WERI-Rb-1 (cell line): ENCODE results near the gene NRG3.

ENCODE experiments used
- DNase-seq: peaks from one replicate; pipeline ENCODE4 v3.0.0-alpha.2; 2020
- H3K27ac ChIP-seq: fragments of 250-450 bp; sonication (Bioruptor Pico); 2 replicates; pipeline ENCODE4 v1.5.1; 2020; ENCODE audit warnings: mild to moderate bottlenecking, moderate library complexity
- H3K27me3 ChIP-seq: fragments of 250-450 bp; sonication (Bioruptor Pico); 2 replicates; pipeline ENCODE4 v1.5.1; 2021; ENCODE audit warnings: mild to moderate bottlenecking, low read depth, moderate library complexity; ENCODE audit not compliant: insufficient read depth, severe bottlenecking
- H3K36me3 ChIP-seq: fragments of 250-450 bp; sonication (Bioruptor Pico); 2 replicates; pipeline ENCODE4 v1.5.1; 2020; ENCODE audit warnings: mild to moderate bottlenecking, moderate library complexity
- H3K4me3 ChIP-seq: 2 replicates; pipeline ENCODE4 v1.5.1; 2011; ENCODE audit warnings: low read depth, mild to moderate bottlenecking, control low read depth, low read length
- H3K9me3 ChIP-seq: fragments of 250-450 bp; sonication (Bioruptor Pico); 2 replicates; pipeline ENCODE4 v1.5.1; 2021; ENCODE audit warnings: mild to moderate bottlenecking, moderate library complexity; ENCODE audit not compliant: severe bottlenecking
- TF ChIP-seq, protein P1 (sequence below): IDR thresholded peaks from 2 replicates; pipeline ENCODE4 v1.5.1; 2011; ENCODE audit warnings: low read depth, mild to moderate bottlenecking, control low read depth, inconsistent platforms, low read length

The NRG3 gene

GRCh38 chr10:81885491-81885890 is 10.5 kb downstream of the NRG3 start:
- no peak overlapping the region for H3K4me3 ChIP-seq
- no peak for DNase-seq
- H3K9me3 ChIP-seq, result no peaks in the 10 kb centered on the region
- H3K27me3 ChIP-seq, result no peaks in the 10 kb centered on the region
- TF ChIP-seq, protein P1, sequence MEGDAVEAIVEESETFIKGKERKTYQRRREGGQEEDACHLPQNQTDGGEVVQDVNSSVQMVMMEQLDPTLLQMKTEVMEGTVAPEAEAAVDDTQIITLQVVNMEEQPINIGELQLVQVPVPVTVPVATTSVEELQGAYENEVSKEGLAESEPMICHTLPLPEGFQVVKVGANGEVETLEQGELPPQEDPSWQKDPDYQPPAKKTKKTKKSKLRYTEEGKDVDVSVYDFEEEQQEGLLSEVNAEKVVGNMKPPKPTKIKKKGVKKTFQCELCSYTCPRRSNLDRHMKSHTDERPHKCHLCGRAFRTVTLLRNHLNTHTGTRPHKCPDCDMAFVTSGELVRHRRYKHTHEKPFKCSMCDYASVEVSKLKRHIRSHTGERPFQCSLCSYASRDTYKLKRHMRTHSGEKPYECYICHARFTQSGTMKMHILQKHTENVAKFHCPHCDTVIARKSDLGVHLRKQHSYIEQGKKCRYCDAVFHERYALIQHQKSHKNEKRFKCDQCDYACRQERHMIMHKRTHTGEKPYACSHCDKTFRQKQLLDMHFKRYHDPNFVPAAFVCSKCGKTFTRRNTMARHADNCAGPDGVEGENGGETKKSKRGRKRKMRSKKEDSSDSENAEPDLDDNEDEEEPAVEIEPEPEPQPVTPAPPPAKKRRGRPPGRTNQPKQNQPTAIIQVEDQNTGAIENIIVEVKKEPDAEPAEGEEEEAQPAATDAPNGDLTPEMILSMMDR, result no peak
- H3K27ac ChIP-seq, result no peak overlapping the region
- no peaks in the 10 kb centered on the region for H3K36me3 ChIP-seq

DNA sequence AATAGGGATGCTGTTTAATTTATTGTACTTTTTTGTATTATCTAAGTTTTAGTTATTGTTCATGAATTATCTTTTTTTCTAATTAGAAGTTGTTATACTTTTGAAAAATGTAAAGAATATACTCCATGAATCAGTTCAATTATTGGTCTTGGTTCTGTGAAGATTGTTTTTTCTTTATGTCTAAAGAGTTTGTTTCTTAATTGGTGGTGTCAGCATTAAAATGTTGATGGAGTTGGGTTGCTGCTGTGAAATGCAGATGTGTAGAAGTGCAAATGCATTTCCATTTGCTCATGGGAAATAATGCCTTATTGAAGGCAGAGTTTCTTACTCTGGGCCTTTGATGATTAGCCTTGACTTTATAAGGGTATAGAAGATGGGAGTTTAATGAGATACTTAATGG is 11.9 kb downstream of the NRG3 start:
- H3K9me3 ChIP-seq, result no peaks in the 10 kb centered on the region
- H3K36me3 ChIP-seq, result no peaks in the 10 kb centered on the region
- TF ChIP-seq, protein P1, result no peak
- H3K27ac ChIP-seq, result no peak overlapping the region
- H3K4me3 ChIP-seq, result no peak overlapping the region
- H3K27me3 ChIP-seq, result no peaks in the 10 kb centered on the region
- no peak for DNase-seq

DNA sequence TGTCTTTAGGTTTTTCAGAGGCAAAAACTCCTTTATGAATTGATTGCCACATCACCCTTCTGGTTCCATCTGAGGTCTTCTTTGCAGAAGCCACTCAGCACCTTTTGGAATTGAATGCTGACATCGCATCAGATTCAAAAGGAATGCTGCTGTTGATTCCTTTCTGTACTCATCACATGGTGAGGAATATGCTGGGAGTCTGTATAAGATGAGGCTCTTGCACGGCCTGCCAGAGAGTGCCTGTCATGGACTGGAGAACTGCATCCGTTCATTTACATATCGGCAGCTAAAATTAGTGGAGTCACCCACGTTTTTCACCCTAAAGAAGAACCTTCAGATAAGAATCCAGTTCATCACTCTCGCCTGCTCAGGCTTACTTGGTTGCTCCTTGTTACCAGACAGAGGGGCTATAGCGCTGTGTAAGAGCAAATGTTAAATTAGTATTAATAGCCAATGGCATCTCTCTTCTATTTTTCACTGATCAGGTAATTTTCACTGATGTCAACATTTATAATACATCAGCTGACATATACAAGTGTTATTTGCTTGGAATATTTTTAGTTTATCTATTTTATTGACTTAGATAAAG is 14.3 kb downstream of the NRG3 start:
- H3K27me3 ChIP-seq, result no peaks in the 10 kb centered on the region
- no peaks in the 10 kb centered on the region for H3K9me3 ChIP-seq
- TF ChIP-seq, protein P1, result no peak
- H3K36me3 ChIP-seq, result no peaks in the 10 kb centered on the region
- H3K4me3 ChIP-seq, result no peak overlapping the region
- DNase-seq, result no peak
- H3K27ac ChIP-seq, result no peak overlapping the region

GRCh38 chr10:81894616-81895015 is 19.6 kb downstream of the NRG3 start:
- H3K4me3 ChIP-seq, result no peak overlapping the region
- no peak for DNase-seq
- TF ChIP-seq, protein P1, result no peak
- H3K9me3 ChIP-seq, result no peaks in the 10 kb centered on the region
- H3K27me3 ChIP-seq, result no peaks in the 10 kb centered on the region
- H3K27ac ChIP-seq, result no peak overlapping the region
- no peaks in the 10 kb centered on the region for H3K36me3 ChIP-seq

GRCh38 chr10:81898518-81898917 is 23.5 kb downstream of the NRG3 start:
- Histone ChIP-seq H3K9me3 (no peaks in the 10 kb centered on the region), H3K36me3 (no peaks in the 10 kb centered on the region), H3K27ac (no peak overlapping the region), H3K4me3 (no peak overlapping the region), H3K27me3 (no peaks in the 10 kb centered on the region)
- TF ChIP-seq, protein P1, result no peak
- no peak for DNase-seq

GRCh38 chr10:81900989-81901388 is 26.0 kb downstream of the NRG3 start:
- Histone ChIP-seq H3K27me3 (no peaks in the 10 kb centered on the region), H3K27ac (no peak overlapping the region), H3K9me3 (no peaks in the 10 kb centered on the region), H3K36me3 (no peaks in the 10 kb centered on the region), H3K4me3 (no peak overlapping the region)
- TF ChIP-seq, protein P1, result no peak
- no peak for DNase-seq
